Measurements from ENCODE around the gene ANKRD13B. TPM values are rescaled to one million over a fixed set of nuclear protein-coding genes. Genes with fewer than 3 reads are reported as not detected.

Gene ANKRD13B
- polyA plus RNA-seq, 2 of the 4 experiments (the other 2 are of a cell fraction): 4.5 to 17.8 TPM

DNA sequence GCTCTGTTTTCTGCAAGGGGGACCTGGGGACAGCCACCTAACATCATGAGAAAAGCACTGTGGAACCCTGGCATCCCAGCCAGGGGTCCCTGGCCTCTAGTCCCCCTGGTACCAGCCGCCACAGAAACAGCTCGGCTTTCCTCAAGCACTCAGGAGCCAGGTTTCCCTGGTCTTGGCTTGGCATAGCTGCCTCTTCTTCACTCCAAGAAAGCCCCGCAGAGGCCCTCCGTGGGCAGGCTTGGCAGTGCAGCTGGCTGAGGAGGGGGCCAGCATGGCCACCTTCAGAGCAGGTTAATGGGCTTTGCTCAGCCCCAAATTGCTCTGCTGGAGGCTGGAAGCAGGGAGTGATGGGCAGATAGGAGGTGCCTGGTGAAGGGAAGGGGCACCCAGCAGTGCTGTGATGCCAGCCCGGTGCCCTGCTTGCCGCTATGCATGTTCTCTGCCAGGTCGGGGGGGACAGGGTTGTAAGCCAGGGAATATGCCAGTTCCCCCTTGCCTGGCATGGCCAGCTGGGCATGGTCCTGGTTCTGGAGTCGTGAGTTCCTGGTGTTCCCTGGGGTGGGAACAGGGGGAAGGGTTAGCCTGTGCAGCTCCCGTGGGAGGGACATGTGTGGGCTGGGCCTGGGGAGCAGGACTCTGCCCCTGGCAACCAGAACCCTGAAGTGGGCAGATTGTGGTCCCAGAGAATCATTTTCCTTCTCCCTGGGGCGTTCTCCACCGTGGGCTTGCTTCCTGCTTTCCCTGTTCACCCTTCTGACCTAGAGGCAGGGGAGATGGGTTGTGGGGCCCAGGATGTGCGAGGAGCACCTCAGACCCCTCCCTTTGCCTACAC is 3.2 kb downstream of the ANKRD13B start:
- DNase-seq (ENCODE audit: low read depth in 1 of 2, low spot score in 1 of 2): no peak
- H3K4me2 ChIP-seq: no peak overlapping the region
- no peak for ATAC-seq
- no peaks in the 10 kb centered on the region for H3K9me3 ChIP-seq
- ChIA-PET POLR2A (no interaction called here), CTCF (interaction anchor here (0.5 to 11.5 kb wide), 7 partner anchors 8 to 406 kb away, joined by 3 to 325 read pairs (median 6); no protein-coding TSS in a partner anchor)
- WGBS (ENCODE audit: missing lambda C conversion rate): 84% methylated on average over 12 of the region's 12 CpGs
- FAIRE-seq: no peak
- TF ChIP-seq, protein P1, sequence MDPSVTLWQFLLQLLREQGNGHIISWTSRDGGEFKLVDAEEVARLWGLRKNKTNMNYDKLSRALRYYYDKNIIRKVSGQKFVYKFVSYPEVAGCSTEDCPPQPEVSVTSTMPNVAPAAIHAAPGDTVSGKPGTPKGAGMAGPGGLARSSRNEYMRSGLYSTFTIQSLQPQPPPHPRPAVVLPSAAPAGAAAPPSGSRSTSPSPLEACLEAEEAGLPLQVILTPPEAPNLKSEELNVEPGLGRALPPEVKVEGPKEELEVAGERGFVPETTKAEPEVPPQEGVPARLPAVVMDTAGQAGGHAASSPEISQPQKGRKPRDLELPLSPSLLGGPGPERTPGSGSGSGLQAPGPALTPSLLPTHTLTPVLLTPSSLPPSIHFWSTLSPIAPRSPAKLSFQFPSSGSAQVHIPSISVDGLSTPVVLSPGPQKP (IDR thresholded peaks at IDR 0.05; ENCODE audit: low read depth, low read length): no peak
- TF ChIP-seq PHF8 (IDR thresholded peaks at IDR 0.05; ENCODE audit: borderline replicate concordance, low read depth): no peak
- no peak for TF ChIP-seq POLR2A (IDR thresholded peaks at IDR 0.05; ENCODE audit: low read length)
- peaks cover 27% of the 10 kb centered on the region for H3K4me1 ChIP-seq
- H3K4me3 ChIP-seq: no peak overlapping the region
- H3K27ac ChIP-seq: no peak overlapping the region

DNA sequence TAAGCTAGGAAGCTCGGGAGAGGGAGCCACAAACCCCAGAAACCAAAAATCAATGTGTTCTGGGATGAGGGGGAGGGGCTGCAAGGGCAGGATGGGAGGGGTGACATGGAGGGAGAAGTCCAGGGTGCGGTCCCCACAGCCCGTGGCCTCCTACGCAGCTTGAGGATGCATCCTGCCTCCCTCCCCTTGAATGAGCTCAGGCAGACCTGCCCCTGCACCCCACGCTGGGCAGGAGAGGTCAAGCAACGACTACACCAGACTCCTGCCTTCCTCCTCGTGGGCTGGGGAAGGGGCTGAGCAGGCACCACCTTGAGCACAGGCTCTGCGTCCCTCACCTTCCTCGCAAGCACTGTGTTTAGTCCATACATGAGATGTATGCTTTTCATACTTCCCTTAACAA is 3.9 kb downstream of the ANKRD13B start:
- no peak for FAIRE-seq
- no peak overlapping the region for H3K27ac ChIP-seq
- no peaks in the 10 kb centered on the region for H3K9me3 ChIP-seq
- POLR2A ChIA-PET: no interaction called here
- no peak overlapping the region for H3K4me2 ChIP-seq
- ATAC-seq: no peak
- WGBS (ENCODE audit: missing lambda C conversion rate): 84% methylated on average over 8 of the region's 9 CpGs
- DNase-seq (ENCODE audit: low read depth in 1 of 2, low spot score in 1 of 2): no peak
- CTCF ChIA-PET: interaction anchor here (0.7 to 11.5 kb wide), 8 partner anchors 9 to 496 kb away, joined by 3 to 325 read pairs (median 6); no protein-coding TSS in a partner anchor
- TF ChIP-seq, protein P1 (IDR thresholded peaks at IDR 0.05; ENCODE audit: low read depth, low read length): no peak
- TF ChIP-seq, protein P2, sequence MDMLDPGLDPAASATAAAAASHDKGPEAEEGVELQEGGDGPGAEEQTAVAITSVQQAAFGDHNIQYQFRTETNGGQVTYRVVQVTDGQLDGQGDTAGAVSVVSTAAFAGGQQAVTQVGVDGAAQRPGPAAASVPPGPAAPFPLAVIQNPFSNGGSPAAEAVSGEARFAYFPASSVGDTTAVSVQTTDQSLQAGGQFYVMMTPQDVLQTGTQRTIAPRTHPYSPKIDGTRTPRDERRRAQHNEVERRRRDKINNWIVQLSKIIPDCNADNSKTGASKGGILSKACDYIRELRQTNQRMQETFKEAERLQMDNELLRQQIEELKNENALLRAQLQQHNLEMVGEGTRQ (IDR thresholded peaks at IDR 0.05): no peak
- TF ChIP-seq HDAC2 (IDR thresholded peaks at IDR 0.05): no peak
- no peak for TF ChIP-seq EHF (CRISPR knock-in tag; IDR thresholded peaks at IDR 0.05)
- TF ChIP-seq, protein P3, sequence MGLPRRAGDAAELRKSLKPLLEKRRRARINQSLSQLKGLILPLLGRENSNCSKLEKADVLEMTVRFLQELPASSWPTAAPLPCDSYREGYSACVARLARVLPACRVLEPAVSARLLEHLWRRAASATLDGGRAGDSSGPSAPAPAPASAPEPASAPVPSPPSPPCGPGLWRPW (IDR thresholded peaks at IDR 0.05): no peak
- TF ChIP-seq ZFP36 (IDR thresholded peaks at IDR 0.05; ENCODE audit: borderline replicate concordance, partially characterized antibody): no peak
- no peak for TF ChIP-seq HOXB13 (CRISPR knock-in tag; IDR thresholded peaks at IDR 0.05; ENCODE audit: low read depth)
- no peak for TF ChIP-seq FOSL2 (IDR thresholded peaks at IDR 0.05)
- no peak for TF ChIP-seq FOSL2 (CRISPR knock-in tag; IDR thresholded peaks at IDR 0.05)
- no peak overlapping the region for H3K4me3 ChIP-seq
- H3K4me1 ChIP-seq: peaks cover 26% of the 10 kb centered on the region

DNA sequence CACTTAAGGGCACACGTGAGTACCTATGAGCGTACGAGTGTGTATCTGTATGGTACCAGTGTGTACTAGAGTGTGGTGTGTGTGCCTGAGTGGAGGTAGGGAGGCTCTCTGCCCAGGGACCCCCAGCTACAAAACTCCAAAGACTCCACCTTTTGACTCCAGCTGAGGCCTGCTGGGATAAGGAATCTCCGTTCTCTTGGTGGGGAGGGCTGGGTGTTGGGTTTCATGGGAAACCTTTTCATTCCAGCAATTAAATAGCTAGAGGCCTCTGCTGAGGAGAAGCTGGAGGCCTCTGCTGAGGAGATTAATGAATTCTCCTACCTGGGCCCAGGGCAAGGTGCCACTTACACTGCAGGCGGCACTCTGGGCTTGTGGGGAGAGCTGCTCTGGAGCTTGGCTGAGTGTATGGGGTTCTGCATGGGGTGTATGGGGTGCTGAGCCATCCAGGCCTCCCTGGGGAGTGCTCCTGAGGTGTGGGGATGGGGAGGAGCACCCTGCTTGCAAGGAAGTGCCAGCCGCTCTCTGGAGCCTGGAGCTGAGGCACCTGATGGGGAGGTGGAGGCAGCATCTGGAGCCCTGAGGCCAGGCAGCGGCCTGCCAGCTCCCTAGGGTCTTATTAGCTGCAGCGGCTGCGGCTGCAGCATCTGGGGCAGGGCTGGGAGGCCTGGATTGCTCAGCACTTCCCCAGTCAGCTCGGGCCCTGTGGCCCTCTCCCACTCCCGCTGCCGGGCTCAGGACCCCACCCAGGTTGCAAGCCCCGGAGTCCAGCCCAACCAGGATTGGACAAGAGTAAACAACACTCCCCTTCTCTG is 4.6 kb downstream of the ANKRD13B start:
- FAIRE-seq (no peak), ATAC-seq (no peak), DNase-seq (ENCODE audit: low read depth in 1 of 2, low spot score in 1 of 2) (no peak)
- POLR2A ChIA-PET: no interaction called here
- CTCF ChIA-PET: interaction anchor here (0.6 to 11.5 kb wide), 10 partner anchors 10 to 496 kb away, joined by 3 to 325 read pairs (median 4); no protein-coding TSS in a partner anchor
- Histone ChIP-seq H3K27ac (no peak overlapping the region), H3K9me3 (no peaks in the 10 kb centered on the region), H3K4me1 (peaks cover 19% of the 10 kb centered on the region), H3K4me2 (no peak overlapping the region), H3K4me3 (no peak overlapping the region)
- 82% methylated on average over 9 of the region's 13 CpGs for WGBS (ENCODE audit: missing lambda C conversion rate)
- TF ChIP-seq HOXB5 (CRISPR knock-in tag; IDR thresholded peaks at IDR 0.05): no peak
- no peak for TF ChIP-seq FOSB (CRISPR knock-in tag; IDR thresholded peaks at IDR 0.05)
- no peak for TF ChIP-seq RAD21 (conservative IDR thresholded peaks at IDR 0.05 in 1 of 2, IDR thresholded peaks at IDR 0.05 in 1 of 2)
- no peak for TF ChIP-seq FOSL2 (IDR thresholded peaks at IDR 0.05)
- TF ChIP-seq FOSL2 (CRISPR knock-in tag; IDR thresholded peaks at IDR 0.05): no peak
- TF ChIP-seq, protein P4, sequence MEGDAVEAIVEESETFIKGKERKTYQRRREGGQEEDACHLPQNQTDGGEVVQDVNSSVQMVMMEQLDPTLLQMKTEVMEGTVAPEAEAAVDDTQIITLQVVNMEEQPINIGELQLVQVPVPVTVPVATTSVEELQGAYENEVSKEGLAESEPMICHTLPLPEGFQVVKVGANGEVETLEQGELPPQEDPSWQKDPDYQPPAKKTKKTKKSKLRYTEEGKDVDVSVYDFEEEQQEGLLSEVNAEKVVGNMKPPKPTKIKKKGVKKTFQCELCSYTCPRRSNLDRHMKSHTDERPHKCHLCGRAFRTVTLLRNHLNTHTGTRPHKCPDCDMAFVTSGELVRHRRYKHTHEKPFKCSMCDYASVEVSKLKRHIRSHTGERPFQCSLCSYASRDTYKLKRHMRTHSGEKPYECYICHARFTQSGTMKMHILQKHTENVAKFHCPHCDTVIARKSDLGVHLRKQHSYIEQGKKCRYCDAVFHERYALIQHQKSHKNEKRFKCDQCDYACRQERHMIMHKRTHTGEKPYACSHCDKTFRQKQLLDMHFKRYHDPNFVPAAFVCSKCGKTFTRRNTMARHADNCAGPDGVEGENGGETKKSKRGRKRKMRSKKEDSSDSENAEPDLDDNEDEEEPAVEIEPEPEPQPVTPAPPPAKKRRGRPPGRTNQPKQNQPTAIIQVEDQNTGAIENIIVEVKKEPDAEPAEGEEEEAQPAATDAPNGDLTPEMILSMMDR (IDR thresholded peaks at IDR 0.05): no peak
- TF ChIP-seq, protein P5, sequence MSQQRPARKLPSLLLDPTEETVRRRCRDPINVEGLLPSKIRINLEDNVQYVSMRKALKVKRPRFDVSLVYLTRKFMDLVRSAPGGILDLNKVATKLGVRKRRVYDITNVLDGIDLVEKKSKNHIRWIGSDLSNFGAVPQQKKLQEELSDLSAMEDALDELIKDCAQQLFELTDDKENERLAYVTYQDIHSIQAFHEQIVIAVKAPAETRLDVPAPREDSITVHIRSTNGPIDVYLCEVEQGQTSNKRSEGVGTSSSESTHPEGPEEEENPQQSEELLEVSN (IDR thresholded peaks at IDR 0.05; ENCODE audit: borderline replicate concordance, low read depth): no peak
- no peak for TF ChIP-seq MYC (IDR thresholded peaks at IDR 0.05; ENCODE audit: borderline replicate concordance, low read length)
- TF ChIP-seq JUNB (IDR thresholded peaks at IDR 0.05): no peak
- no peak for TF ChIP-seq POLR2AphosphoS2 (conservative IDR thresholded peaks at IDR 0.05; ENCODE audit: low read length)
- TF ChIP-seq, protein P1 (IDR thresholded peaks at IDR 0.05; ENCODE audit: low read depth, low read length): no peak
- no peak for TF ChIP-seq KDM5A (IDR thresholded peaks at IDR 0.05)
- TF ChIP-seq, protein P2 (IDR thresholded peaks at IDR 0.05): no peak
- no peak for TF ChIP-seq EHMT2 (IDR thresholded peaks at IDR 0.05; ENCODE audit: low read depth)
